ENCODE measurements around the gene TBPL2.

DNA sequence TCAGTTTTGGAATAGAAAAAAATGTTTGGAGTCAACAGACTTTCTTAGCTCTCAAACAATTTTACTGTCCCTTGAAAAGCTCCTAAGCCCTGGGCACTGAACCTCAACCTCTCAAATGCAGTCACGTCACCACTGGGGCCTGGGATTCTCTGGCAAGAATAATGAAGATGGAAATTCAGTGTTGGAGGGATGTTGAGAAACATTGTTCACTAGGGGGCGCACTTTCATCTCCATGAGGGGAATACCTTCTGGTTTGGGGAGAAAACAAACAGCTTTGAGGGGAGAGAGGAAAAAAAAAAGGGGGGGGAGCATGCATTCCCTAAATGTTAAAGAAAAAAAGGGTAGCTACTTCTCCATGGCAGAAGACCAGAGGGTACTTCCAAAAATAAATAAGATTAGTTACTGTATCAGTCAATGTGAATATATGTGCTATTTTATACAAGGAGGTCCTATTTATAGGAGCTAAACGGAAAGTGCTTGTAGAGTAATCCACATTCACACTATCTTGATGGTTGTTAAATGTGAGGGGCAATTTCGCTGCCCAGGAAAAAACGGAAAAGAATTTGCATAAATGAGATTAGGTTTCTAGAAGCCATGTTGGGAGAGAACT, 5.8 kb upstream of the TBPL2 start:
- no peak for TF ChIP-seq POLR2A (IDR thresholded peaks at IDR 0.05)
- TF ChIP-seq, protein P1, sequence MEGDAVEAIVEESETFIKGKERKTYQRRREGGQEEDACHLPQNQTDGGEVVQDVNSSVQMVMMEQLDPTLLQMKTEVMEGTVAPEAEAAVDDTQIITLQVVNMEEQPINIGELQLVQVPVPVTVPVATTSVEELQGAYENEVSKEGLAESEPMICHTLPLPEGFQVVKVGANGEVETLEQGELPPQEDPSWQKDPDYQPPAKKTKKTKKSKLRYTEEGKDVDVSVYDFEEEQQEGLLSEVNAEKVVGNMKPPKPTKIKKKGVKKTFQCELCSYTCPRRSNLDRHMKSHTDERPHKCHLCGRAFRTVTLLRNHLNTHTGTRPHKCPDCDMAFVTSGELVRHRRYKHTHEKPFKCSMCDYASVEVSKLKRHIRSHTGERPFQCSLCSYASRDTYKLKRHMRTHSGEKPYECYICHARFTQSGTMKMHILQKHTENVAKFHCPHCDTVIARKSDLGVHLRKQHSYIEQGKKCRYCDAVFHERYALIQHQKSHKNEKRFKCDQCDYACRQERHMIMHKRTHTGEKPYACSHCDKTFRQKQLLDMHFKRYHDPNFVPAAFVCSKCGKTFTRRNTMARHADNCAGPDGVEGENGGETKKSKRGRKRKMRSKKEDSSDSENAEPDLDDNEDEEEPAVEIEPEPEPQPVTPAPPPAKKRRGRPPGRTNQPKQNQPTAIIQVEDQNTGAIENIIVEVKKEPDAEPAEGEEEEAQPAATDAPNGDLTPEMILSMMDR (IDR thresholded peaks at IDR 0.05) = peak; percentile 51 to 66 (median 62)

Data from right lobe of liver (tissue), 4 donors.